Liver (tissue), 9 donors: ENCODE results near the gene KCNQ1. TPM values are rescaled to one million over a fixed set of nuclear protein-coding genes. Genes with fewer than 3 reads are reported as not detected.

Experiments
- DNase-seq: peaks from one replicate; pipeline ENCODE4 v3.0.0-alpha.2; 2017; ENCODE audit warnings: low spot score
- H3K27ac ChIP-seq, 2 donors: one replicate each; pipeline ENCODE4 v1.7.0; 2013; ENCODE audit warnings: inconsistent platforms in 2 of 2, low read length in 2 of 2, control low read depth in 1 of 2, low read depth in 1 of 2, mild to moderate bottlenecking in 1 of 2
- H3K27me3 ChIP-seq, 4 donors: one replicate each; pipeline versions ENCODE4 v1.6.1 to v1.7.0; 2013; ENCODE audit warnings: low read length in 3 of 4, inconsistent platforms in 1 of 4, mild to moderate bottlenecking in 1 of 4, moderate library complexity in 1 of 4; ENCODE audit not compliant: control insufficient read depth in 4 of 4, insufficient read depth in 4 of 4
- H3K36me3 ChIP-seq, 4 donors: one replicate each; pipeline versions ENCODE4 v1.6.1 to v1.7.0; 2013; ENCODE audit warnings: low read length in 3 of 4, mild to moderate bottlenecking in 3 of 4, low read depth in 1 of 4, moderate library complexity in 1 of 4; ENCODE audit not compliant: control insufficient read depth in 4 of 4, insufficient read depth in 3 of 4
- H3K4me1 ChIP-seq, 4 donors: one replicate each; pipeline versions ENCODE4 v1.6.1 to v1.7.0; 2013; ENCODE audit warnings: low read length in 3 of 4, mild to moderate bottlenecking in 3 of 4, moderate library complexity in 1 of 4; ENCODE audit not compliant: control insufficient read depth in 4 of 4, insufficient read depth in 4 of 4
- H3K4me3 ChIP-seq, 3 donors: one replicate each; pipeline versions ENCODE4 v1.6.1 to v1.7.0; 2013; ENCODE audit warnings: low read length in 3 of 3, control low read depth in 1 of 3, low read depth in 1 of 3, mild to moderate bottlenecking in 1 of 3
- H3K9ac ChIP-seq, 2 donors: one replicate each; pipeline ENCODE4 v1.7.0; 2013; ENCODE audit warnings: low read length in 2 of 2, mild to moderate bottlenecking in 2 of 2, moderate library complexity in 2 of 2, control low read depth in 1 of 2, low read depth in 1 of 2
- H3K9me3 ChIP-seq, 4 donors: one replicate each; pipeline versions ENCODE4 v1.6.1 to v1.7.0; 2013; ENCODE audit warnings: low read length in 3 of 4; ENCODE audit not compliant: control insufficient read depth in 4 of 4
- EGR1 ChIP-seq, 2 donors: IDR thresholded peaks; 2 replicates each; pipeline ENCODE4 v1.6.1; 2016 to 2018; ENCODE audit warnings: antibody characterized with exemption in 2 of 2, low read depth in 2 of 2
- FOXA1 ChIP-seq: IDR thresholded peaks from 2 replicates; pipeline ENCODE4 v1.6.1; 2016; ENCODE audit warnings: antibody characterized with exemption
- FOXA2 ChIP-seq: IDR thresholded peaks from 2 replicates; pipeline ENCODE4 v1.6.1; 2016; ENCODE audit warnings: antibody characterized with exemption
- GABPA ChIP-seq, 2 donors: IDR thresholded peaks in 1 of 2; conservative IDR thresholded peaks in 1 of 2; 2 replicates each; pipeline ENCODE4 v1.6.1; 2016; ENCODE audit warnings: antibody characterized with exemption in 2 of 2, mild to moderate bottlenecking in 1 of 2, moderate library complexity in 1 of 2
- HNF4A ChIP-seq, 2 donors: conservative IDR thresholded peaks; 2 replicates each; pipeline ENCODE4 v1.6.1; 2016; ENCODE audit warnings: antibody characterized with exemption in 2 of 2, mild to moderate bottlenecking in 2 of 2
- HNF4G ChIP-seq: IDR thresholded peaks from 2 replicates; pipeline ENCODE4 v1.6.1; 2016; ENCODE audit warnings: antibody characterized with exemption
- JUND ChIP-seq, 2 donors: IDR thresholded peaks; 2 replicates each; pipeline ENCODE4 v1.6.1; 2016; ENCODE audit warnings: antibody characterized with exemption in 2 of 2
- NR2F2 ChIP-seq: IDR thresholded peaks from 2 replicates; pipeline ENCODE4 v1.6.1; 2016; ENCODE audit warnings: antibody characterized with exemption
- RAD21 ChIP-seq, 2 donors: IDR thresholded peaks; 2 replicates each; pipeline ENCODE4 v1.6.1; 2016; ENCODE audit warnings: antibody characterized with exemption in 2 of 2, mild to moderate bottlenecking in 2 of 2
- RXRA ChIP-seq, 2 donors: IDR thresholded peaks; 2 replicates each; pipeline ENCODE4 v1.6.1; 2017 to 2018; ENCODE audit warnings: antibody characterized with exemption in 2 of 2, mild to moderate bottlenecking in 1 of 2
- SP1 ChIP-seq: IDR thresholded peaks from 2 replicates; pipeline ENCODE4 v1.6.1; 2018; ENCODE audit warnings: antibody characterized with exemption, mild to moderate bottlenecking
- TAF1 ChIP-seq: conservative IDR thresholded peaks from 2 replicates; pipeline ENCODE4 v1.6.1; 2016; ENCODE audit warnings: antibody characterized with exemption, mild to moderate bottlenecking
- WGBS: extraction: QIAGEN DNeasy Blood & Tissue Kit; methylation state at CpG from one replicate; pipeline ENCODE4 v1.1.7; 2013; 5-methylcytosine and 5-hydroxymethylcytosine counted together
- polyA plus RNA-seq, 2 donors: library from polyadenylated mRNA; stranded (reverse) in 1 of 2; unstranded in 1 of 2; fragments of 200-250 nt in 1 of 2; fragments of >200 nt in 1 of 2; fragmentation: Nextera tagmentation in 1 of 2; extraction: Ambion mirVana in 1 of 2; gene quantifications; one replicate each; pipeline versions ENCODE4 v1.2.1 to v1.2.3, GENCODE V29; 2013 to 2015
- total RNA-seq, 2 donors: library from RNA; depleted of rRNA; stranded (reverse); fragments of >200 nt; gene quantifications; one replicate each; pipeline ENCODE4 v1.2.3, GENCODE V29; 2014
- TF ChIP-seq, protein P1 (sequence below): IDR thresholded peaks from 2 replicates; pipeline ENCODE4 v1.6.1; 2016; ENCODE audit warnings: antibody characterized with exemption, mild to moderate bottlenecking
- TF ChIP-seq, protein P2 (sequence below): IDR thresholded peaks from 2 replicates; pipeline ENCODE4 v1.6.1; 2016; ENCODE audit warnings: antibody characterized with exemption
- TF ChIP-seq, protein P3 (sequence below): IDR thresholded peaks from 2 replicates; pipeline ENCODE4 v1.6.1; 2016; ENCODE audit warnings: antibody characterized with exemption
- TF ChIP-seq, protein P4 (sequence below): fragments of 150-350 bp; IDR thresholded peaks from 2 replicates; pipeline ENCODE4 v1.5.1; 2017; ENCODE audit warnings: improper control_type of control experiment, low read depth, low read length; ENCODE audit not compliant: missing input control
- donor health status: healthy.
- donor health status: healthy.
- donor health status: healthy.
- donor health status: healthy.
- donor health status: healthy.

The KCNQ1 gene
- total and polyA plus RNA-seq, 4 donors: 0.31 to 2.2 (median 1.5) TPM

DNA sequence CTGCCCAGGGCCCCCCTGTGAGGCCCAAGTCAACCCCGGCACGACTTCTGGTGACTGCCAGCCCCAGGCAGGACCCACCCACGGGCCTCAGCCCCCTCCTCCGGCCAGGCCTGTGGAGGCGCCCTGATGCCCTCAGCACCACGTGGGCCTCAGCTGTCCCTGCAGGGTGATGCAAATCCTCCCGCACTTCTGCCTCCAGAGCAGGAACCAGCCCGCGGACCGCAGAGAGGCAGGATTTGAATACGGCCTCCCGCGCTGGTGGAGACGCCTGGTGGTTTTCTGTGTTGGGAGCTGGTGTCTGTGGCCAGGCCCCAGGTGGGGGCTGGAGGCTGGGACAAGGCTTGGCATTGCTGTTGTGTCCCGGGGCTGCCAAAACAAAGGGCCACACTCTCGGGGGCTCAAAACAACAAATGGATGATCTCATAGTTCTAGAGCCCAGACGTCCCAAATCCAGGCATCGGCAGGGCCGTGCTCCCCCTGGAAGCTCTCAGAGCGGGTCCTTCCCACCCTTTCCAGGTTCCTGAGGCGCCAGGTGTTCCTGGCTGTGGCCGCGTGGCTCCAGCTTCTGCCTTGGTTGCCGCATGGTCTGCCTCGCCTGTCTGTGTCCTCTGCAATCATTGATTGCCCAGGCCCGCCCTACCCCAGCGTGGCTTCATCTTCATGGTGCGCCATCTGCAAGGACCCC lies 19.9 kb upstream of the KCNQ1 start:
- no peak for DNase-seq
- Histone ChIP-seq H3K36me3 (no peaks in the 10 kb centered on the region), H3K9ac (no peak overlapping the region), H3K27ac (no peak overlapping the region), H3K4me3 (no peak overlapping the region), H3K9me3 (no peaks in the 10 kb centered on the region), H3K27me3 (no peaks in the 10 kb centered on the region), H3K4me1 (peaks cover 0 to 5% (median under 1%) of the 10 kb centered on the region in 4 donors)
- no peak for TF ChIP-seq GABPA (IDR thresholded peaks at IDR 0.05 in 1 of 2, conservative IDR thresholded peaks at IDR 0.05 in 1 of 2)
- WGBS: 78% methylated on average over 28 of the region's 28 CpGs

DNA sequence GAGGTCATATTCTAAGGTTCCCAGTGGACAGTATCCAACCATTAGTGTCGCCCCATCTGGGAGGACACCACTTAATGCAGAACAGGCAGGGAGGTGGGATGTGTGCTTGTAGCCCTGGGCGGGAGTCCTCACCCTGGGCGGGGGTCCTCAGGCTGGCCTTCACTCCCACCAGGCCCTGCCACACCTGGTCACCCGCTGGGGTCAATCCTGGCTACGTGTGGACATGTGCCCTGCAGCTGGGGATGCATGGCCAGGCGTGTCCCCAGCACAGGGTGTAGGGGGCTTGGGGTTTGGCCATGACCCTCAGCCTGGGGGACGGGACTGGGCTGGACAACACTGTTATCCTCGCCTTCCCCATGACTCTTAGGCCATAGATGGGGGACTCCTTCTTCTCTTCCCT lies 19.3 kb upstream of the KCNQ1 start:
- H3K4me1 ChIP-seq: peaks cover 0 to 2% (median under 1%) of the 10 kb centered on the region in 4 donors
- TF ChIP-seq HNF4A (conservative IDR thresholded peaks at IDR 0.05): no peak
- TF ChIP-seq EGR1 (IDR thresholded peaks at IDR 0.05; ENCODE audit: low read depth in 2 of 2): no peak
- TF ChIP-seq, protein P1, sequence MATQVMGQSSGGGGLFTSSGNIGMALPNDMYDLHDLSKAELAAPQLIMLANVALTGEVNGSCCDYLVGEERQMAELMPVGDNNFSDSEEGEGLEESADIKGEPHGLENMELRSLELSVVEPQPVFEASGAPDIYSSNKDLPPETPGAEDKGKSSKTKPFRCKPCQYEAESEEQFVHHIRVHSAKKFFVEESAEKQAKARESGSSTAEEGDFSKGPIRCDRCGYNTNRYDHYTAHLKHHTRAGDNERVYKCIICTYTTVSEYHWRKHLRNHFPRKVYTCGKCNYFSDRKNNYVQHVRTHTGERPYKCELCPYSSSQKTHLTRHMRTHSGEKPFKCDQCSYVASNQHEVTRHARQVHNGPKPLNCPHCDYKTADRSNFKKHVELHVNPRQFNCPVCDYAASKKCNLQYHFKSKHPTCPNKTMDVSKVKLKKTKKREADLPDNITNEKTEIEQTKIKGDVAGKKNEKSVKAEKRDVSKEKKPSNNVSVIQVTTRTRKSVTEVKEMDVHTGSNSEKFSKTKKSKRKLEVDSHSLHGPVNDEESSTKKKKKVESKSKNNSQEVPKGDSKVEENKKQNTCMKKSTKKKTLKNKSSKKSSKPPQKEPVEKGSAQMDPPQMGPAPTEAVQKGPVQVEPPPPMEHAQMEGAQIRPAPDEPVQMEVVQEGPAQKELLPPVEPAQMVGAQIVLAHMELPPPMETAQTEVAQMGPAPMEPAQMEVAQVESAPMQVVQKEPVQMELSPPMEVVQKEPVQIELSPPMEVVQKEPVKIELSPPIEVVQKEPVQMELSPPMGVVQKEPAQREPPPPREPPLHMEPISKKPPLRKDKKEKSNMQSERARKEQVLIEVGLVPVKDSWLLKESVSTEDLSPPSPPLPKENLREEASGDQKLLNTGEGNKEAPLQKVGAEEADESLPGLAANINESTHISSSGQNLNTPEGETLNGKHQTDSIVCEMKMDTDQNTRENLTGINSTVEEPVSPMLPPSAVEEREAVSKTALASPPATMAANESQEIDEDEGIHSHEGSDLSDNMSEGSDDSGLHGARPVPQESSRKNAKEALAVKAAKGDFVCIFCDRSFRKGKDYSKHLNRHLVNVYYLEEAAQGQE: no peak
- no peak for TF ChIP-seq FOXA2
- no peak for TF ChIP-seq FOXA1
- TF ChIP-seq NR2F2: no peak
- no peak for TF ChIP-seq RAD21 (IDR thresholded peaks at IDR 0.05)
- no peak for TF ChIP-seq TAF1
- no peaks in the 10 kb centered on the region for H3K27me3 ChIP-seq
- H3K4me3 ChIP-seq: no peak overlapping the region
- no peak overlapping the region for H3K27ac ChIP-seq
- no peaks in the 10 kb centered on the region for H3K9me3 ChIP-seq
- H3K9ac ChIP-seq: no peak overlapping the region
- 86% methylated on average over 8 of the region's 8 CpGs for WGBS
- DNase-seq: no peak
- no peaks in the 10 kb centered on the region for H3K36me3 ChIP-seq

DNA sequence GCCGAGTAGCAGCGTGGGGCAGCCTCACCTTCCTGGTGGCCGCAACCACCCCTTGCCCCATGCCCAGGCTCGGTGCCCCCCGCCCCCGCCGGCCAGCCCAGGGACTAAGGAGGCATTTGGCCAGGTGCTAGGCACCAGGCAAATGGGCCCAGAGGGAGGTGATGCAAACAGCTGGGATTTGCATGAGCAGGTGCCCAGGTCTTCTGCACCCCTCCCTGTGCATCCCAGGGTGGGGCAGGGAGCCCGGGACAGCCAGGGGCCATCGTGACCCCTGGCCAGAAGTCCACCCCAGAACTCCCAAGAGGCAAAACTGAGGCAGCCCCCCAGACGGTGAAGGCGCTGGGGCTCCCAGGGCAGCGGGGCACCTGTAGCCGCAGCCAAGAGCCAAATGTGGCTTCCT lies 18.6 kb upstream of the KCNQ1 start:
- Histone ChIP-seq H3K27ac (no peak overlapping the region), H3K9ac (no peak overlapping the region), H3K4me3 (no peak overlapping the region), H3K27me3 (no peaks in the 10 kb centered on the region), H3K36me3 (no peaks in the 10 kb centered on the region), H3K4me1 (no peaks in the 10 kb centered on the region), H3K9me3 (no peaks in the 10 kb centered on the region)
- 82% methylated on average over 13 of the region's 13 CpGs for WGBS
- DNase-seq: no peak
- TF ChIP-seq, protein P2, sequence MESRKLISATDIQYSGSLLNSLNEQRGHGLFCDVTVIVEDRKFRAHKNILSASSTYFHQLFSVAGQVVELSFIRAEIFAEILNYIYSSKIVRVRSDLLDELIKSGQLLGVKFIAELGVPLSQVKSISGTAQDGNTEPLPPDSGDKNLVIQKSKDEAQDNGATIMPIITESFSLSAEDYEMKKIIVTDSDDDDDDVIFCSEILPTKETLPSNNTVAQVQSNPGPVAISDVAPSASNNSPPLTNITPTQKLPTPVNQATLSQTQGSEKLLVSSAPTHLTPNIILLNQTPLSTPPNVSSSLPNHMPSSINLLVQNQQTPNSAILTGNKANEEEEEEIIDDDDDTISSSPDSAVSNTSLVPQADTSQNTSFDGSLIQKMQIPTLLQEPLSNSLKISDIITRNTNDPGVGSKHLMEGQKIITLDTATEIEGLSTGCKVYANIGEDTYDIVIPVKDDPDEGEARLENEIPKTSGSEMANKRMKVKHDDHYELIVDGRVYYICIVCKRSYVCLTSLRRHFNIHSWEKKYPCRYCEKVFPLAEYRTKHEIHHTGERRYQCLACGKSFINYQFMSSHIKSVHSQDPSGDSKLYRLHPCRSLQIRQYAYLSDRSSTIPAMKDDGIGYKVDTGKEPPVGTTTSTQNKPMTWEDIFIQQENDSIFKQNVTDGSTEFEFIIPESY: no peak
- TF ChIP-seq FOXA2: no peak
- TF ChIP-seq, protein P3, sequence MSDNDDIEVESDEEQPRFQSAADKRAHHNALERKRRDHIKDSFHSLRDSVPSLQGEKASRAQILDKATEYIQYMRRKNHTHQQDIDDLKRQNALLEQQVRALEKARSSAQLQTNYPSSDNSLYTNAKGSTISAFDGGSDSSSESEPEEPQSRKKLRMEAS: no peak
- TF ChIP-seq NR2F2: no peak
- TF ChIP-seq, protein P1: no peak
- TF ChIP-seq JUND (IDR thresholded peaks at IDR 0.05): no peak
- TF ChIP-seq EGR1 (IDR thresholded peaks at IDR 0.05; ENCODE audit: low read depth in 2 of 2): no peak
- TF ChIP-seq HNF4A (conservative IDR thresholded peaks at IDR 0.05): no peak
- TF ChIP-seq, protein P4, sequence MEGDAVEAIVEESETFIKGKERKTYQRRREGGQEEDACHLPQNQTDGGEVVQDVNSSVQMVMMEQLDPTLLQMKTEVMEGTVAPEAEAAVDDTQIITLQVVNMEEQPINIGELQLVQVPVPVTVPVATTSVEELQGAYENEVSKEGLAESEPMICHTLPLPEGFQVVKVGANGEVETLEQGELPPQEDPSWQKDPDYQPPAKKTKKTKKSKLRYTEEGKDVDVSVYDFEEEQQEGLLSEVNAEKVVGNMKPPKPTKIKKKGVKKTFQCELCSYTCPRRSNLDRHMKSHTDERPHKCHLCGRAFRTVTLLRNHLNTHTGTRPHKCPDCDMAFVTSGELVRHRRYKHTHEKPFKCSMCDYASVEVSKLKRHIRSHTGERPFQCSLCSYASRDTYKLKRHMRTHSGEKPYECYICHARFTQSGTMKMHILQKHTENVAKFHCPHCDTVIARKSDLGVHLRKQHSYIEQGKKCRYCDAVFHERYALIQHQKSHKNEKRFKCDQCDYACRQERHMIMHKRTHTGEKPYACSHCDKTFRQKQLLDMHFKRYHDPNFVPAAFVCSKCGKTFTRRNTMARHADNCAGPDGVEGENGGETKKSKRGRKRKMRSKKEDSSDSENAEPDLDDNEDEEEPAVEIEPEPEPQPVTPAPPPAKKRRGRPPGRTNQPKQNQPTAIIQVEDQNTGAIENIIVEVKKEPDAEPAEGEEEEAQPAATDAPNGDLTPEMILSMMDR: no peak
- no peak for TF ChIP-seq HNF4G
- TF ChIP-seq GABPA (IDR thresholded peaks at IDR 0.05 in 1 of 2, conservative IDR thresholded peaks at IDR 0.05 in 1 of 2): no peak
- no peak for TF ChIP-seq RAD21 (IDR thresholded peaks at IDR 0.05)
- TF ChIP-seq RXRA (IDR thresholded peaks at IDR 0.05): no peak
- no peak for TF ChIP-seq SP1
